NCI-H69 (cell line): ENCODE measurements around the gene HSD17B3.
A peak's percentile ranks its signal among the peaks of the same experiment; 100 is the strongest.
"Not testable (repeated sequence)": the region's sequence is repeated elsewhere in the genome, so short reads cannot be mapped to it uniquely, and the experiment has no call there.

Source experiments
- DNase-seq: peaks from one replicate; lab custom pipeline; 2025; lab: John Stamatoyannopoulos, UW

Gene HSD17B3

DNA sequence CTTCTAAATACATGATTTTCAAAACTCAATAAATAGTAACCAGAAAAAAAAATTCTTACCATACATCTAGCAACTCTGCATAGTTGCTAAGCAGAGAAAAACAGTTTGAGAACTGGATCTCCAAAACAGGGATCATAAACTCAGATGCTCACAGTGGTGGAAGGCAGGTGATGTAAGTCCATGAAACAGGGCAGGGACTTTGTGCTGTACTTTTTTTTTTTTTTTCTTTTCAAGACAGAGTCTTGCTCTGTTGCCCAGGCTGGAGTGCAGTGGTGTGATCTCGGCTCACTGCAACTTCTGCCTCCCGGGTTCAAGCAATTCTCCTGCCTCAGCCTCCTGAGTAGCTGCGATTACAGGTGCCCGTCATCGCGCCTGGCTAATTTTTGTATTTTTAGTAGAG is 5.0 kb upstream of the HSD17B3 start:
- not testable (repeated sequence) for DNase-seq

DNA sequence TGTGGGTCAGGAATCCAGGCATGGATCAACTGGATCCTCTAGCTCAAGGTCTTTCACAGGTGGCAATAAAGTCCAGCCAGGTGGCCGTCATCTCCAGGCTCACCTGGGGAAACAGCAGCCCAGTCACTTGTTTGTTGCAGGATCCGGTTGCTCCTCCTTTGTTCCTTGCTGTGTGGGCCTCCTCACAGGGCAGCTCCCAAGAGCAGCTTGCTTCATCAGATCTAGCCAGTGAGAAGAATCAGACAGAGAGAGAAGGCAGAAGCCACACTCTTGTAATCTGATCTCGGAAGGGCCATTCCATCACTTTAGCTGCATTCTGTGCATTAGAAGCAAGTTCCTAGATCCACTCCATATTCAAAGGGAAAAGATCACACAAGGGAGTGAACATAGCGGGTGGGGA is 3.2 kb upstream of the HSD17B3 start:
- no peak for DNase-seq

DNA sequence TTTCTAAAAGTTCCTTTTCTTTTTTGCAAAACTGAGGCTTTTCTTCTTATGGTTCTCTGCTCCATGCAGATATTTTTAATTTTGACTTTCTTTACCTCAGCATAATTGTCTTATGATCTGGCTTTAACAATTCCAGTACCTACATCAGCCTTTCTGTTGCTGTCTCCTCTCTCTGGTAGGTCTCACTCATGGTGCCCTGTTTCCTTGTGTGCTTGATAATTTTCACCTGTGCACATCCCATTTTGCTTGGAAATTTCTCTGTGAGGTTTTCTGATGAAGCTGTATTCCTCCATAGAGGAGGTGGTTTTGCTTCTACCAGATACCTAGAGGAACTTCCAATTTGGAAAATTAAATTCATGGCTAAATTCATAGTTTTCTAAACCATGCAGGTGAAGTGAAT is 2.3 kb upstream of the HSD17B3 start:
- DNase-seq = no peak

GRCh38 chr9:96299823-96300222 is 2.2 kb downstream of the HSD17B3 start:
- DNase-seq = no peak

DNA sequence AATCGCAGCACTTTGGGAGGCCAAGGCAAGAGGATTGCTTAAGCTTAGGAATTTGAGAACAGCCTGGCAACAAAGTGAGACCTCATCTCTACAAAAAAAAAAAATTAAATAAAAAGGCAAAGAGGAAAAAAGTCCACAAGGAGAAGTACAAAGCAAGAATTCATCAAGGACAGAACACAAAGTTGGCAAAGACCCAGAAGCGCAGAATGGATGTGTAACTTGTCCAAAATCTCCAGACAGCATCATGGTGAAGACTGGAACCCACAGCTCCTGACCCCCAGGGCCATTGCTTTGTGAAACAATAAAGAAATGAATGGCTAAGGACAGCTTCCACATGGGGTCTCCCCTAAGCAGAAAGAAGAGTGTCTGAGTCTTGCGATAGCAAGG is 7.8 kb downstream of the HSD17B3 start:
- no peak for DNase-seq

DNA sequence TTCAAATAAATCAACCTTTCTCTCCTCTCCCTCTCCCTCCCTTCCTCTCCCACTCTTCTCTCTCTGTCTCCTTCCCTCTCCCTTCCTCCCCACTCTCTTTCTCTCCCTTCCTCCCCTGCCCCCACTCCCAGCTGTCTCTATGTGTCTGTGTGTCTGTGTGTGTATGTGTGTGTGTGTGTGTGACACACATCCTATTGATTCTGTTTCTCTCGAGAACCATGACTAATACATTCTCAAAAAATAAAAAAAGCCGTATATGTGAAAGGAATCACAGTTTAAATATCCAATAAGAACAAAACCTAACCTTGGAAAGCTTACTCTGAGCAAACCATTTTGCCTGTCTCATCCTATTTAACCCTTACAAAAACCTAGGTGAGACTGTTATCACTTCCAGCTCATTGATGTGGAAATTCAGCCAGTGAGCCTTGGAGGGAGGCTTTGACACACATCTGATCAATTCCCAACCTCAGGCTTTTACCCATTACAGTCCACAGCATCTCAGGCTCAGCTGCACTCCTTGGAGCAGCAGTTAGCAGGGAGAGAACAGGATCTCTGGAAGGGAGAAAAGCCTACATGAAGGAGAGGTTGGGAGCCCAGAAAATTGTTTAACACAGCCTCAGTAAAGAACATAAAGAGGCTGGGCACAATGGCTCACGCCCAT is 8.3 kb downstream of the HSD17B3 start:
- no peak for DNase-seq

- DNase-seq = no peak
Observed at GRCh38 chr9:96289392-96289791, 12.6 kb downstream of the HSD17B3 start.

GRCh38 chr9:96281641-96282040 is 20.3 kb downstream of the HSD17B3 start:
- no peak for DNase-seq

- no peak for DNase-seq
Observed at GRCh38 chr9:96279932-96280331, 22.0 kb downstream of the HSD17B3 start.

- no peak for DNase-seq
Observed at GRCh38 chr9:96274939-96275338, 27.0 kb downstream of the HSD17B3 start.

- DNase-seq = no peak
Observed at GRCh38 chr9:96270236-96270744, 31.7 kb downstream of the HSD17B3 start.

GRCh38 chr9:96258967-96259366 is 43.0 kb downstream of the HSD17B3 start:
- DNase-seq = peak; percentile 77

GRCh38 chr9:96256800-96257199 is 45.2 kb downstream of the HSD17B3 start:
- DNase-seq = no peak

- no peak for DNase-seq
Observed at GRCh38 chr9:96255698-96256097, 46.3 kb downstream of the HSD17B3 start.

DNA sequence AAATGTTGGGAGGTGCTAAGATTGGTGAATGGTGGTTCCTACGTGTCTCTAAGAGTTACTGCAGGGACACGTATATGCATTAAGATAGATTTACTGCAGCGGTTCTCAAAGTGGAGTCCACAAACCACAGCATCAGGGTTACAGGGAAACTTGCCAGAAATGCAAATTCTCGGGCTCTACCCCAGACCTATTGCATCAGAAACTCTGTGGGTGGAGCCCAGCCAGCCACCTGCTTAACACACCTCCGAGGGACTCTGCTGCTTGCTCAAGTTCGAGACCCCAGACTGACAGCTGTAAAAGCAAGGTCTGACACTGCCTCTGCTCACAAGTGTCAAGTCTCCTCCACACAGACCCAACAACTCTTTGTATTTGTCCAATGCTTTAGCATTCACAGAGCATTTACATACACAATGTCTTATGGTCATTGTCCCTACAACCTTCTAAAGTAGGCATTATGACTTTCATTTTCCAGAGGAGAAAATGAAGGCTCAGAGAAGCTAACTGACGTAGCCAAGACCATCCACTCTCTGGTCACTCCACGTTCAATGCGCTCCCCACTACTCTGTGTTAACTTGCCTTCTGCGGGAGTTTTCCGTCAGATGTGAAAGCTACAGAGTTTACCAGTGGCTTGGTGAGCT is 48.8 kb downstream of the HSD17B3 start:
- peak; percentile 33 for DNase-seq

- no peak for DNase-seq
Observed at GRCh38 chr9:96251451-96251850, 50.5 kb downstream of the HSD17B3 start.

DNA sequence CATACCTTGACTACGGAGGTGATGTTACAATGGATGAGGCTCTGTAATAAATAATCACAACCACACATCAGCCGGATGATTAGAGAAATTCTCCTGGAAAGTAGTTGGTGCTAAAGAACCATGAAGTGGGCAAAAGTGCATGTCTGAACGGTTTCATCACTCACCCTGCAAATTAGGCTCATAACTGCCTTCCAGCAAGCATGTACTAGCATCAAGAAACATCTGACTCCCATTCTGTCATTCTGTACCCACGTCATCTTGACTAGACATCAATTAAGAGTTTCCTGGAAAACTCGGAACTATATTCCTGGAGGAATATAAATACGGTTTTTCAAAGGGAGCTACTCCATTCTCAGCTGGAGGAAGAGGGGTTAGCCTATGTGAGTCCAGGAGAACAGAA is 52.2 kb downstream of the HSD17B3 start:
- DNase-seq = no peak

GRCh38 chr9:96246267-96246671 is 55.7 kb downstream of the HSD17B3 start:
- no peak for DNase-seq

GRCh38 chr9:96245399-96245798 is 56.6 kb downstream of the HSD17B3 start:
- peak; percentile 37 for DNase-seq

GRCh38 chr9:96243778-96244177 is 58.2 kb downstream of the HSD17B3 start:
- no peak for DNase-seq

- peak; percentile 5 for DNase-seq
Observed at GRCh38 chr9:96242811-96243210, 59.2 kb downstream of the HSD17B3 start.

DNA sequence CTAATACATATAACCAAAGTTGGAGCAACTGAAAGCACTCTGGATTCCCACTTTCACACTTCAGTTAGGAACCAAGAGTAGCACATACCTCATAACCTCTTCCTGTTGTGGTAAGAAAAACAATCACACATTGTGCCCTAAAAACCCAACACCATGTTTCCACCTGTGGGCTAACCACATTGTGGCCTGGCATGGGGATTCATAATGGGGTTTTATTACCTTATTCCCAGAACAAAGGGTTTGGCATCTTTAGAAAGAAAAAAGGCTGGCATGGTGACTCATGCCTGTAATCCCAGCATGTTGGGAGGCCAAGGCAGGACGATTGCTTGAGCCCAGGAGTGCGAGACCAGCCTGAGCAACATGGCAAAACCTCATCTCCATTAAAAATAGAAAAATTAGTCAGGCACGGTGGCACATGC is 60.6 kb downstream of the HSD17B3 start:
- DNase-seq = no peak

- no peak for DNase-seq
Observed at GRCh38 chr9:96236854-96237550, 65.0 kb downstream of the HSD17B3 start.
